ENCODE measurements around the gene TCF12. TPM values are rescaled to one million over a fixed set of nuclear protein-coding genes. Genes with fewer than 3 reads are reported as not detected.

The TCF12 gene
- total RNA-seq, 3 donors from 2014 or later (not counting 1 experiment from before 2014, with no cell fraction given) = 84.1 to 111 (median 107) TPM

- 78% methylated on average over 2 of the region's 4 CpGs for WGBS (ENCODE audit: insufficient coverage)
- Mint-ChIP-seq H3K4me1 (peaks cover 48 to 50% of the 10 kb centered on the region in 2 donors), H3K27me3 (ENCODE audit: low read depth in 2 of 2) (no peaks in the 10 kb centered on the region), H3K9me3 (no peaks in the 10 kb centered on the region), H3K36me3 (no peaks in the 10 kb centered on the region), H3K4me3 (no peak overlapping the region), H3K27ac (no peak overlapping the region)
- no peak overlapping the region for H3K27ac ChIP-seq (ENCODE audit: low read length)
- H3K36me3 ChIP-seq (ENCODE audit: control insufficient read depth, insufficient read depth, low read length) = no peaks in the 10 kb centered on the region
- no peaks in the 10 kb centered on the region for H3K4me1 ChIP-seq (ENCODE audit: control insufficient read depth, insufficient read depth, low read length)
- TF ChIP-seq CTCF (IDR thresholded peaks at IDR 0.05) = no peak
- DNase-seq (no peak), ATAC-seq (no peak)
- intact Hi-C loops (cut with micrococcal nuclease) = no loop called here
- H3K9me3 ChIP-seq (ENCODE audit: control insufficient read depth, insufficient read depth, low read length) = no peaks in the 10 kb centered on the region
- H3K4me3 ChIP-seq (ENCODE audit: low read length) = no peak overlapping the region
- H3K27me3 ChIP-seq (ENCODE audit: control insufficient read depth, insufficient read depth, low read length) = no peaks in the 10 kb centered on the region
Observed at GRCh38 chr15:57134071-57134605, 215.7 kb downstream of the TCF12 start.

- Mint-ChIP-seq H3K27ac (no peak overlapping the region), H3K36me3 (no peaks in the 10 kb centered on the region), H3K9me3 (no peaks in the 10 kb centered on the region), H3K4me1 (peaks cover 43 to 44% of the 10 kb centered on the region in 2 donors), H3K27me3 (ENCODE audit: low read depth in 2 of 2) (no peaks in the 10 kb centered on the region), H3K4me3 (peak overlapping the region; percentile 11)
- H3K27ac ChIP-seq (ENCODE audit: low read length) = no peak overlapping the region
- H3K4me3 ChIP-seq (ENCODE audit: low read length) = no peak overlapping the region
- H3K4me1 ChIP-seq (ENCODE audit: control insufficient read depth, insufficient read depth, low read length) = no peaks in the 10 kb centered on the region
- DNase-seq (no peak), ATAC-seq (no peak)
- H3K27me3 ChIP-seq (ENCODE audit: control insufficient read depth, insufficient read depth, low read length) = no peaks in the 10 kb centered on the region
- TF ChIP-seq CTCF (IDR thresholded peaks at IDR 0.05) = no peak
- no peaks in the 10 kb centered on the region for H3K9me3 ChIP-seq (ENCODE audit: control insufficient read depth, insufficient read depth, low read length)
- H3K36me3 ChIP-seq (ENCODE audit: control insufficient read depth, insufficient read depth, low read length) = no peaks in the 10 kb centered on the region
- intact Hi-C loops (cut with micrococcal nuclease) = no loop called here
Observed at GRCh38 chr15:57134851-57135250, 216.4 kb downstream of the TCF12 start.

- H3K27ac ChIP-seq (ENCODE audit: low read length) = no peak overlapping the region
- no peaks in the 10 kb centered on the region for H3K36me3 ChIP-seq (ENCODE audit: control insufficient read depth, insufficient read depth, low read length)
- Mint-ChIP-seq H3K9me3 (no peaks in the 10 kb centered on the region), H3K36me3 (no peaks in the 10 kb centered on the region), H3K4me1 (peaks cover 37% of the 10 kb centered on the region in 2 donors), H3K27ac (peak overlapping the region in 1 of 2 donors; percentile 25), H3K4me3 (no peak overlapping the region), H3K27me3 (ENCODE audit: low read depth in 2 of 2) (no peaks in the 10 kb centered on the region)
- H3K9me3 ChIP-seq (ENCODE audit: control insufficient read depth, insufficient read depth, low read length) = no peaks in the 10 kb centered on the region
- intact Hi-C loops (cut with micrococcal nuclease) = no loop called here
- no peaks in the 10 kb centered on the region for H3K27me3 ChIP-seq (ENCODE audit: control insufficient read depth, insufficient read depth, low read length)
- DNase-seq = no peak
- no peak for ATAC-seq
- H3K4me1 ChIP-seq (ENCODE audit: control insufficient read depth, insufficient read depth, low read length) = no peaks in the 10 kb centered on the region
- TF ChIP-seq CTCF (IDR thresholded peaks at IDR 0.05) = no peak
- no peak overlapping the region for H3K4me3 ChIP-seq (ENCODE audit: low read length)
Observed at GRCh38 chr15:57135800-57136199, 217.4 kb downstream of the TCF12 start.

GRCh38 chr15:57138349-57138788 lies 219.9 kb downstream of the TCF12 start:
- ATAC-seq (no peak), DNase-seq (peak in 1 of 2 donors; percentile 24)
- Mint-ChIP-seq H3K4me1 (peaks cover 19 to 26% of the 10 kb centered on the region in 2 donors), H3K9me3 (no peaks in the 10 kb centered on the region), H3K27me3 (ENCODE audit: low read depth in 2 of 2) (no peaks in the 10 kb centered on the region), H3K4me3 (no peak overlapping the region), H3K27ac (no peak overlapping the region), H3K36me3 (no peaks in the 10 kb centered on the region)
- H3K4me3 ChIP-seq (ENCODE audit: low read length) = no peak overlapping the region
- H3K27me3 ChIP-seq (ENCODE audit: control insufficient read depth, insufficient read depth, low read length) = no peaks in the 10 kb centered on the region
- H3K27ac ChIP-seq (ENCODE audit: low read length) = no peak overlapping the region
- intact Hi-C loops (cut with micrococcal nuclease) = no loop called here
- H3K9me3 ChIP-seq (ENCODE audit: control insufficient read depth, insufficient read depth, low read length) = no peaks in the 10 kb centered on the region
- no peaks in the 10 kb centered on the region for H3K36me3 ChIP-seq (ENCODE audit: control insufficient read depth, insufficient read depth, low read length)
- no peaks in the 10 kb centered on the region for H3K4me1 ChIP-seq (ENCODE audit: control insufficient read depth, insufficient read depth, low read length)
- WGBS (ENCODE audit: insufficient coverage) = no CpG with 5 or more reads among the region's 1 CpG
- TF ChIP-seq CTCF (IDR thresholded peaks at IDR 0.05) = no peak
